Astrocyte (in vitro differentiated cells and primary cell): ENCODE results near the gene ZMYND8.

Experiments used
- CTCF ChIP-seq: IDR thresholded peaks from 2 replicates; pipeline ENCODE4 v1.5.1; 2011; ENCODE audit warnings: low read depth, mild to moderate bottlenecking, inconsistent platforms, low read length, moderate library complexity; ENCODE audit not compliant: insufficient read depth
- EZH2 ChIP-seq: IDR thresholded peaks from 2 replicates; pipeline ENCODE4 v1.6.1; 2012; ENCODE audit warnings: mild to moderate bottlenecking, low read length, inconsistent platforms; ENCODE audit not compliant: insufficient read depth

GRCh38 chr20:47319517-47320252, 36.8 kb downstream of the ZMYND8 start:
- no peak for TF ChIP-seq CTCF
- TF ChIP-seq EZH2 = no peak
